GM21717 (cell line): Measurements from ENCODE around the gene CRADD.

Source experiments
- ATAC-seq: cut with Tn5 transposase; IDR thresholded peaks from one replicate; pipeline ENCODE4 v1.9.1; 2021; ENCODE audit warnings: mild to moderate bottlenecking, moderate library complexity; ENCODE audit not compliant: unreplicated experiment

CRADD gene

DNA sequence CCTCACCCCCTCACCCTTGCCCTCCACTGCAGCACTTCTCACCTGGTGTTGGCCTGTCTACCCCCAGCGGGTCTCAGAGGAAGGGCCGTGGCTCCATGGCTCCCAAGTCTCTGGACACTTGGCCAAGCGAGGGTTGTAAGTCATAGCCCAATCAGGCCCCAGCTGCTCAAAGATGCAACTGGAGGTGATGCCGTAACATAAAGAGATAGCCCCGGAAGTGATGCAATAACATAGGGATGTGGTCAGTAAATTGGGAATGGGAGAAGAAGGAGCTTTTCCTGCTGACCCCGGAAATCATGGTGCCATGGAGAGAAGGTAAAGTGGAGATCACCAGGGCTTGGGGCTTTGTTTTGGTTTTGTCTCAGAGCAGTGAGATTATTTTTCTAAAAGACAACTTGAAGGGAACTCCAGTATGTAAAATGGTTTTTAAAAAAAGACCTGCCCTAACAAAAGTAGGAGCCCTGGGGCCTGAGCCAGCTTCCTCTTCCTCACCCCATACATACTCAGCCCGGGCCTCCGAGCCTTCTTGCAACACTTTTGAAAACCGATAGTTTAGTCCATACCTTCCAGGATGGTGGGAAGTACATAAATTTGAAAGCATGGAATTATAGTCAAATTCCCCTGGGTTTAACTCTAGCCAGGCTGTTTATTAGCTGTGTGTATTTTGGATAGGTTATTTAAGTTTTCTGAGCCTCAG is 212.5 kb downstream of the CRADD start:
- no peak for ATAC-seq

DNA sequence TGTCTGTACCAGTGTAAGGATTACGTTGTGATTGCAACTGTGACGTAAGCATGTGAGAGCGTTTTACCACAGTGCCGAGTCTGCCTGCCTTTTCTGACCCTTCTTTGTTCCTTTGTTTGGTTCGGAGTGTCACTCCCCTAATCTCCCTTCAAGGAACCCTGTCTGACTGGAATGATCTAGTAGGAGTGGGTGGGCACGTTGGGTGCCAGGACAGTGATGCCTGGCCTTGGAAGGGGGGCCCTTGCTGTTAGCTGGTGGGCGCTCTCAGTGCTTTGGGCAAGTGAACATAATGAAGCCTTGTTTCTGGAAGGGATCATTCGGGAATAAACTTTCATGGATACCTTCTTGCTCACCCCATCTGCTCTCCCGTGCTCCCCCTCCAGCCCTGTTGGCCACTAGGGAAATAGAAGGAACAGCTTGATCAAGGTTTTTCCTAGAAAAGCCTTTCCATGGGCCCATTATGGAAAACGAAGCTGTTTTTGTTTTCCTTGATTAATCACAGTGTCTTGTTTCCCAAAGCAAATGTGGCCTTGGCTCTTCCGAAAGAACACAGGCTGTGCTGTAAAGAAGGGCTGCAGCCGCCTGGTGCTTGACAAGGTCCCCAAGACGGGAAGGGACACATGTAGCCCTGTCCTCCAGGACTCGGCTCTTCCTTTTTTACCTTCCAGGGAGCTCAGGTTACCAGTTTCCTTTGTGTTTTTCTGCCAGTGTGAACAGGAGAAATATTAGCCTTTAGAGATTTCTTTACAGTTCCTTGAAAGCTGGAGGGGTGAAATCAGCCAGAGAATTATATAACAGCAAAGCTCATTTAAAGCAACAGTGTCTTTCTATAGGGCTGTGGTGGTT is 215.5 kb downstream of the CRADD start:
- no peak for ATAC-seq

DNA sequence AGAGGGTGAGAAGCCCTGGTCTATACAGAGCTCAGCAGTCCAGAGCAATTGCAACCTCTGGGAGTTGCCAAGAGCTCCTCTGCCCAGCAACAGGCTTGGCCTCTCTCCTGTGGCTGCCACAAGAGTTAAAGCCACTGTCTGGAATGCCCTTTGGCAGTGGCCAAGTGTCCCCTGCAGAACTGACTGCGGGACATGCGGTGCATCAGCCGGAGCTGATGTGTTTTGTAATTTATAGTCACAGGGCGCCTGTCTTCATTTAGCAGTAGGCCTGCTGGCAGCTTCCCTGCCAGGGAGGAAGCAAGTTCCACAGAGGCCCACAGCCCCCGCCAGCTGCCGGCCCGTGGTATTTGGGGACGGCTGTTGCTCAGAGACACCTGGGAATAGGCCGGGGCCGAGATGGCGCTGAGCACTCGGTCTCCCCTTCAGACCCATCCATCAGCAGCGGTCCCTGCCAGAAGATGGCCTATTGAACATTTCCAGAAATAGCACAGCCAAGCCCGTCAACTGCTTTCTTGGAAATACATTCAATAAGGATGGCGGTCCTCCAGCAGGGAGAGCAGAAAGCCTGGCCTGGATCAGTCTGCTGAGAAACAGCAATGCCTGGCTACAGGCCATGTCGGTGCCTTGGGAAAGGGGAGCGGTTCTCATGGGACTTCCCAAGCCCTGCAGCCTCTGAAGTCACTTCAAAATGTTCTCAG is 217.4 kb downstream of the CRADD start:
- no peak for ATAC-seq

DNA sequence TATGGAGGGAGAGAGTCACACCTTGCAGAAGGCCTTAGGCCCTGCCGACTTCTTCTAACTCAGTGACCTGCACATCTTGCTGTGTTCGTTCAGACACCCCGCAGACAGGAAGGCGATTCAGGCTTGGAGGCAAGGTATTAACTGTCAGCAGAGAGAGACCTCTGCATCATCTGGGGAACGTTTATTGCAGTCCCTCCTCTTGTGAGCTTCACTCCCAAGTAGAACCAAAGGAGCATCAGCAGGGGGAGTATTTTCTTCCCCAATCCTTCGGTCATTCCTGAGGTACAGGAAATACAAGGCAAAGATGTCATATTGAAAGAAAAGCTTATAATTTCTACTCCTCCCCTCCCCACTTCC is 217.9 kb downstream of the CRADD start:
- no peak for ATAC-seq

DNA sequence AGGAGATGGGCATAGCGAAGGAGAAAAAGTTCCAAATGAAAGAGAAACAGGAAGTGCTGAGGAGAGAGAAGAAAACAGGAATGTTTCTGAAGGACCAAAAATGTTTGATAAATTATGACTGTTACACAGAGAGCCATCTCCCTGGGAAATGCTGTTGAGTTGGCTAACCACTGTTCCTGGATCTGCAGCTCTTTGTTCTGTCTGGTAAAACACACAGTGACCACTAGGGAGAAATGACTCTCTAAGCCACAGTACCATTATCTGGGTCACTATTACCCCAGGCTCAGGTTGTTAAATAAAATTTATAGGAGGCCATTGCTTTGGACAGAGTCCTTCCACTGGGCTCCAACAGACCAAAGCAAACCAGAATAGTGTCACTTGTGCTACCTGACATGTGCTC is 219.3 kb downstream of the CRADD start:
- no peak for ATAC-seq

DNA sequence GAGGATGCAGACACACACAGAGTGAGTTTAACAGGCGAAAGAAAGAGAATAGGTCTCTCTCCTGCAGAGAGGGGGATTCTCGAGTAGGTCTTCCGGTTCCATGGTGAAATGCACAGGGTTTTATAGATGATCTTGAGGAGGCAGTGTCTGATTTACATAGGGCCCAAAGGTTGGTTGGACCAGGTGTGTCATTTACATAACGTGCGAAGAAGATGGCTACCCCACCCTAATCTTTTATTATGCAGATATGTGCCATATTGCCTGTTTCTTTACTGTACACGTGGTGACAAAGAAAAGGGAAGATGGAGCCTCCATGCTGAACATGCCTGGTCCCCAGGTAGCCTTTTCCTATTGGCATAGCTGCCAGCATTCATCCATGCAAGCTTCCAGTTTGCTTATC is 219.8 kb downstream of the CRADD start:
- no peak for ATAC-seq

DNA sequence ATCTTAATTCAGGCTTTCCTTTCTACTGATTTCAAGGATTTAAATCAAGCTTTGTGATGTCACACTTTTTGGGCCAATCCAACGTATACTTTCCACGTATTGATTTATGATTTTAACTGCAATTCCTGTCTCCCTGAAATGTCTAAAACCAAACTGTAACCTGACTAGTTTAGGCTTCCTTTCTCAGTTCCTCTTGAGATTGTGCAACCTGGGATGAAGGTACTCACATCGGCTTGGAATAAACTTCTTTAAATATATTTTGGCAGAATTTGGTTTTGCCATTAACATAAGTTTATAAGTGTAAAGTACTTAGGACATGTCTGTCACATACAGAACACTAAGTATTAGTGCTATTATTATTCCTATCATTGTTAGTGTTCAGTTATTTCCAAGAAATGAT is 224.6 kb downstream of the CRADD start:
- no peak for ATAC-seq

DNA sequence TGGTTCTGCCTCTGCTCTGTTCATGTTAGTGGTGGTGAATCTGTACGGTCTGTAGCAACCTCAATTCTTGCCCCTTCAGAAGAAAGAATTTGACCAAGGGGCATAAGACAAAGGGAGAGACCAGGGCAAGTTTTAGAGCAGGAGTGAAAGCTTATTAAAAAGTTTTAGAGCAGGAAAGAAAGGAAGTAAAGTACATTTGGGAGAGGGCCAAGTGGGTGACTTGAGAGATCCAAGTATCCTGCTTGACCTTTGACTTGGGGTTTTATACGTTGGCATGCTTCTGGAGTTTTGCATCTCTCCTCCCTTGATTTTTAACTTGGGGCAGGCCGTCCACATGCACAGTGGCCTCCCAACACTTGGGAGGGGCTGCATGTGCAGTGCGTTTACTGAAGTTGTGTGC is 225.0 kb downstream of the CRADD start:
- ATAC-seq = no peak

DNA sequence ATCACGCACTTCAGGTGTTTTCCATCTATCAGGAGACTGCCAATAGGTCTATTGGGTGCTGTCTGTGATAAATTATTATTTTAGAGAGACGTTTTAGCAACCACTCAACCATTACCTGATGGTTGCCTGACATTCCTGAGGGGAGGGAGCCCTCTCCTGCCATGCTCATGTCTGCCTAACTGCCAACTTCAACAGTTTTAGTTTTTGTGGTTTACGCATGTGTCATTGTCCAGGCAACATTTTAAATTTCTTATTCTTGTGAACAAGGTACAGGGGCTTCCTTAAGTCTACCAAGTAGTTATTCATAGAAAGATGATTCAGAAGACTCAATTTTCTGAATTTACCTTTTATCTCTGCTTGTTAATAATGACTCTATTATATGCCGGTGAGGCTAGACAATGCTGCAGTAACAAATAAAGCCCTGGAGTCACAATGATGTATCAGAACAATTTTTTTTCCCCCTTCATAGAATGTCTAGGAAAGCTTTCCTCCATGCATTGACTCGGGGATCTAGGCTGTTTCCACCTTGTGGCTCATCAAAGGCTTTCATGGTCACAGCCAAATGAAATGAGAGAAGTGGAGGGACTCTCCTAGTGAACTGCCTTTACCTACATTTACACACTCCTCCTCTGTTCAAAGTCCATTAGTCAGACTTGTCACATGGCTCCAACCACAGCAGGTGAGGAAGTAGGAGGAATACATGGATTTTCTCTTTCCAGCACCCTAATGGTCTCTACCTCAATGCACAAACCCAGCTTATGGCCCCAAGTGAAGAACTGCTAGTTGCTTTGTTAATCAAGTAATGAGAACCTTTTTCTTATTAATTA is 225.8 kb downstream of the CRADD start:
- no peak for ATAC-seq

DNA sequence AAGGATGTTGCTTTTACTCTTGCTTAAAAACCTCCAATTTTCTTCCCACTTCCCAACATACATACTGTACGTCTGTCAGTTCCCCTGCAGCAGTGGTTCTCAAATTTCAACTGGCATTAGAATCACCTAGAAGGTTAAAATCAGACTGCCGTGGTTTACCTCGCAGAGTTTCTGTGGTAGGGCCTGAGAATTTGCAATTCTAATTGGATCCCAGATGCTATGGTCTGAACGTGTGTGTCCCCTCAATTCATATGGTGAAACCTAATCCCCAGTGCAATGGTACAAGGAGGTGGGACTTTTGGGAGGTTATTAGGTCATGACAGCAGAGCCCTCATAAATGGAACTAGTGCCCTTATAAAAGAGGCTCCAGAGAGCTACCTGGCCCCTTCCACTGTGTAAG is 226.9 kb downstream of the CRADD start:
- no peak for ATAC-seq

DNA sequence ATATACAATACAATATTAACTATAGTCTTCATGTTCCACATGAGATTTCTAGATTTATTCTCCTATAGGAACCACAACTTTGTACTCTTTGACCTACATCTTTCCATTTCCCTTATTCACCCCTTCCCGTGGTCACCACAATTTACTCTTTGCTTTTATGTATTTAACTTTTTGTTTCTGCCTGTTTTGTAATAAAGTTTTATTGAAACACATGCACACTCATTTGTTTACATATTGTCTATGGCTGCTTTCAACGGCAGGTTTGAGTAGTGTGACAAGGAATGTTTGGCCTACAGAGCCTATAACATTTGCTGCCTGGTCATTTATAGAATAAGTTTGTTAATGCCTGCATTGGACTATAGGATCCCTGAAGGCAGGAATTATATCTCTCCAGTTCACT is 231.1 kb downstream of the CRADD start:
- no peak for ATAC-seq

DNA sequence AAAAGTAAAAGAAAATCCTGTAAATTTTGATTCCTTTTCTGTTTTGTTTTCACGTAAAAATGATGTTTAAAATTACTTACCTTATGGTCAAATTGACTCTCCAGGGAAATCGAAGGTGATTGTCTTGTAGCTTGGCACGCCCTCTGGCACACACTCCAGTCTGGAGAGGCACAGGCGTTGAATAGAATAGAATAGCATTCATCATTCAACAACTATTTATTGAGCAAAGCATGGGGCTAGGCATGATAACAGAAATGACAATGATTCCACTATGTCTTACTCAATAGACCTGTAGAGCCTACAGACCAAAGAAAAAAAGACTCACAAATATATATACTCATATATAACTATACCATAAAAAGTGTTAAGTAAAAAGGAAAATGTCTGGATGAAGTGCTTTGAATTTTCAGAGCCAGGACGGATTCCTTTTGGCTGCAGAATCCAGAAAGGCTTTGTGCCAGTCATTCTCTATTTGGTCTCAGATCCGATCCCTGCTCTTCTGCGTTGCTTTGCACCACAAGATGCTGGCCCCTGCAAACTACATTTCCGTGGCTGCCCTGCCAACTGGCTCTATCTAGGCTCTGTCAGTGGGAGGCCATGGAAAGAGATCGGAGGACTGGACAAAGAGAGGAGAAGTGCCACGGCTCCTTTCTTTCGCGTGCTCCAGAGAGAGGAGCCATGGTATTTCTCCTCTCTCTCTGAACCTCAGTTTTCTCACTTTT is 231.8 kb downstream of the CRADD start:
- ATAC-seq = no peak

DNA sequence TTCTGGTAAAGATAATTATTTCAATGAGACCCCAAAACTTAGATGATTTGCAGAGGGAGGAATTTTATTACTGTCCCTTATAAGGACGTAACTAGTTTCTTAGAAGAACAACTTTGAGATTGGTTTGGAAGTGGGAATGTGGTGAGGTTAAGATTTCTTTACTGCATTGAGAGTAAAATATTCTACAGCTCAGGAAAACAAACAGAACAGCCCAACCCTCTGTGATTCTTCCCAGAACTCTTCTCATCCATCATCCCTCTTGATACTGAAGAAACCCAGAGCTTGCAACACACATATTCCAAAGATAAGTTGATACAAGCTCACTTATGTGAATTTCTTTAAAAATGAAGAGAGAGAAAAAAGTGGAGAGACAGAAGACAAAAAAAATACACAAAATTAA is 234.2 kb downstream of the CRADD start:
- ATAC-seq = no peak

DNA sequence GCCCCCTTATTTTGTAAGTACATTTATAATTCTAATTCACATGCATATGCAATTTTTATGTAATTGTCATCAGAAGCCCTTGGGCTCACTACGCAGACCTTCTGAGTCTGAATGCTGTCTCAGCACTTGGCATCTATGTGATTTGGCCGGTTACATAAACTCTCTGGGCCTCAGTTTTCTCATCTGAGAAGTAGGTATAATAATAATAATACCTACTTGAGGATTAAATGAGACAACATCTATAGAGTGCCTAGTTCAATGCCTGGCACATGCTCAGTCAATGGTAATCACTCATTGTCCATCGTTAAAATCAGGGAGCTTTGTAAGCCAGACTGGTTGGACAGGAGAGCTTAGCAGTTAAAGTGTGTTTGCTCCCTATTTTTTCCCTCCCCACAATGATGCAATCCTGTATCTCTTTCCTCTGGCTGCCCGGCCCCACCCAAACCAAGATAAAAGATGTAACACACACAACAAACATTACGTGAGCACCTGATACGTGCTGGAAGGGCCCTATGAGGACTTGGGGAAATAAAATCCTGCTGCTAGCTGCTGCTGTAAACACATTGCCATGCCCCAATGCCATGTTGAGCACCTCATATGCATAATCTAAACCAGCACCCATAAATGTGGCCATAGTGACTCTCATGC is 235.0 kb downstream of the CRADD start:
- no peak for ATAC-seq

DNA sequence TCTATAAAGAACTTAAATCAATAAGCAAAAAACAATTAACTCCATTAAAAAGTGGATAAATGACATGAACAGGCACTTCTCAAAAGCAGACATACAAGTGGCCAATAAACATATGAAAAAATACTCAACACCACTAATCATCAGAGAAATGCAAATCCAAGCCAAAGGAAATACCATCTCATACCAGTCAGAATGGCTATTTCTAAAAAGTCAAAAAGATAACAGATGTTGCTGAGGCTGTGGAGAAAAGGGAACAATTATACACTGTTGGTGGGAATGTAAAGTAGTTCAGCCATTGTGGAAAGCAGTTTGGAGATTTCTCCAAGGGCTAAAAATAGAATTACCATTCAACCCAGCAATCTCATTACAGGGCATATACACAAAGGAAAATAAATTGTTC is 236.7 kb downstream of the CRADD start:
- no peak for ATAC-seq

DNA sequence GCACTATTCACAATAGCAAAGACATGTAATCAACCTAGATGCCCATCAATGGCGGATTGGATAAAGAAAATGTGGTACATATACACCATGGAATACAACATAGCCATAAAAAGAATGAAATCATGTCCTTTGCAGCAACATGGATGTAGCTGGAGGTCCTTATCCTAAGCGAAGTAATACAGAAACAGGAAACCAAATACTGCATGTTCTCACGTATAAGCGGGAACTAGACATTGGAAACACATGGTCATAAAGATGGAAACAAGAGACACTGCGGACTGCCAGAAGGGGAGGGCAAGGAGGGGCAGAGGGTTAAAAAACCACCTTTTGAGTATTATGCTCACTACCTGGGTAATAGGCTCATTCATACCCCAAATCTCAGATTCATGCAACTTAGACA is 237.1 kb downstream of the CRADD start:
- no peak for ATAC-seq

DNA sequence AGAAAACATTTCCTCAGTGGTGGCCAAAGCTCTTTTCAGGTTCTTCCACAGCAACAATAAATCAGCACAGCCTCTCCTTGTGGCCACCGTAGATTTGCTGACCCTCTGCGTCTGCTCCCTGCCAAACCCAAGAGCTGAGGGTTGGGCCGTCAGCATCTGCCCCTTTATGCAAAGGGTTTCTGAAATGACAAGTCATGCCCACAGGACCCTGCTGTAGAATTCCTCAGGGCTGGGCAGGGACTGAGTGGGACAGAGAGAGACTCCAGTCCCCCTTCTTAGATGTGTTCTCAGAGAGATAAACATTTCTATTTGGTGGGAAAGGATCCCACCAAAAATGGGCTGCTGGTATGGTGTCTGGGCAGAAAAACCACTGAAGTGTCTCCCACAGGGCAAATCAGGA is 238.2 kb downstream of the CRADD start:
- no peak for ATAC-seq

DNA sequence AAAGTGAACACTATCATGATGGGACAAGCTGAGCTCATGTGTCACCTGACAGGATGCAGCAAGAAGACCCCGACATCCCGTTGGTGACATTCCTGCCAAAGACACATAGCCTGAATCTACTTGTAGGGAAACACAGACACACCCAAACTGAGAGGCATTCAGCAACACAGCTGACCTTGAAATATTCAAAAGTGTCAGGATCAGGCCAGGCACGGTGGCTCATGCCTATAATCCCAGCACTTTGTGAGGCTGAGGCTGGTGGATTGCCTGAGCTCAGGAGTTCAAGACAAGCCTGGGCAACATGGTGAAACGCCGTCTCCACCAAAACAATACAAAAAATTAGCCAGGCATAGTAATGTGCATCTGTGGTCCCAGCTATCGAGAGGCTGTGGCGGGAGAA is 239.2 kb downstream of the CRADD start:
- ATAC-seq = no peak

DNA sequence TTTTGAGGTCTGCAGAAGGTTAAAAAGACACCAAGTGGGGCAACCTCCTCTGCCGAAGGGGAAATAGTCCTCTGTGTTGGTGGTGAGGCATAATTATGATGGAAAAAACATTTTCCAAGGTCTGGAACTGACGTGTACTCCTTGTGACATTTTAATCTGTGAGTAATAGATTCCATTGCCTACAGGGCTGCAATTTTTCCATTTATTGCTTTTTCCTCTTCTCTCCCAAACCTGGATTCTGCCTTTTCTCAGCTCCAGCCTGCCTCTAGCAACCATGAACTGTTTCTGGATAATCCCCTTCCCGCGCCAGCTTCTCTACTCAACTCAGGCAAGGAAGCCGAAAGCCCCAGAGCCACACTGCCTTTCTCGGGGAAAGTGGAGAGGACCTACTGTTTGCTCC is 241.1 kb downstream of the CRADD start:
- ATAC-seq = no peak

DNA sequence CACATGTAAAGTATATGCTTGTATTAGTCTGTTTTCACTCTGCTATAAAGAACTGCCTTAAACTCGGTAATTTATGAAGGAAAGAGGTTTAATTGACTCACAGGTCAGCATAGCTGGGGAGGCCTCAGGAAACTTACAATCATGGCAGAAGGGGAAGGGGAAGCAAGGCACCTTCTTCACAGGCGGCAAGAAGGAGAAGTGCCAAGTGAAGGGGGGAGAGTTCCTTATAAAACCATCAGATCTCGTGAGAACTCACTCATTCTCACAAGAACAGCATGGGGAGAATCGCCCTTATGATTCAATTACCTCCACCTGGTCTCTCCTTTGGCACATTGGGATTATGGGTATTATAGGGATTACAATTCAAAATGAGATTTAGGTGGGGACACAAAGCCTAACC is 241.7 kb downstream of the CRADD start:
- no peak for ATAC-seq
